Stimulated activated CD4-positive, alpha-beta T cell treated with anti-CD3 and anti-CD28 coated beads, TNF-alpha, amount 100 ng/mL, for 24 hours (primary cell): ENCODE data around the gene SKAP2.

Experiments used
- DNase-seq, 3 experiments: peaks; one replicate each; pipeline ENCODE4 v3.0.0-alpha.2; 2020; ENCODE audit warnings: low read depth in 3 of 3

The SKAP2 gene

DNA sequence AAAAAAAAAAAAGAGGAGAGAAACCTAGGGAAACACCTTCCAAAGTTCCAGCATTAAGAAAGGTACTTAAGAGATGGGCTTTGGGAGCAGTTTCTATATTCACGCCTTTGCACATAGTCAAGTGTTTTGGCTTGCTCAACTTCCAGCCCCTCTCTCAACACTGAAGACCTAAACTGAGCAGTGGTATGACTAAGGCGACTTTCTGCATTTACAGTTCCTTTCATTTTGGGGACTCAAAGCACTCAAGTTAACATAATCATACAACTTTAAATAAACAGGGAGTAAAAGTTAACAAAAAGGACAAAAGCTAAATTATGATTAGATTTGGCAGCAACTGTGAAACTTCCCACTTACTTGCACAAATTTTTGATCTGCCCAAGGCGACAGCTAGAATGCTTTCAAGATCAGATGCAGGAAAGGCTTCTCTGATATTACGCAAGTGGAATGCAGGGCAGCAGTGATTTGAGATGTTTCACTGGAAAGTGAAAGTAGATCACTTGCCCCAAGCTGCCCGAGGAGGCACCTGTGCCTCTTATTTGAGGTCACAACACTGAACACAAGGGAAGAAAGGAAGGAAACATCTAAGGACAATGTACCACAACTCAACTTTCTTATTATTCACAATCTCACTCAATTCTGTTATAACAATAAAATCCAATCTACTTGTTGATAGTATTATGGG, 199.5 kb downstream of the SKAP2 start:
- peak in 1 of 3 experiments; percentile 1 for DNase-seq

DNA sequence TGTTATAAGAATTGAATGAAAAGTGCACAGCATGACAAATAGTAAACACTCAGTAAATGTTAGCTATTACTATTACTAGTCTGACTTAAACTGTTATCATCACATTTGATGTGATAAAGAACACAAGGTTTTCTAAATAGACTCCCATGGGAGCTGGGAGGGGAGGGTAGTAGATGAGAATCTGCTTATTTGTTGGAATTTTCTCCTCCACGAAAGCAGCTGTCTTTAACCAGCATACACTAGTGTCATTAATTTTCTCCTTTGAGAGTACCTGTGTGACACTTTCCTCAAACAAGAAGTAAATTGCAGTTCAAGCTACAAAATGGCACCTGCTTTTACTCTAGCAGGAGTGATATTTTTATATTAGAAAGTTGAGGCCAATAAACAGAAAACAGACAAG, 200.1 kb downstream of the SKAP2 start:
- no peak for DNase-seq

GRCh38 chr7:26663874-26664273, 200.5 kb downstream of the SKAP2 start:
- no peak for DNase-seq

- DNase-seq: no peak
These were observed 201.7 kb downstream of the SKAP2 start for GRCh38 chr7:26662646-26663045.

GRCh38 chr7:26659121-26659520, 205.3 kb downstream of the SKAP2 start:
- no peak for DNase-seq

- DNase-seq: no peak
These were observed 205.9 kb downstream of the SKAP2 start for GRCh38 chr7:26658389-26659084.

GRCh38 chr7:26657686-26658388, 206.6 kb downstream of the SKAP2 start:
- DNase-seq: no peak

- DNase-seq: no peak
These were observed 207.2 kb downstream of the SKAP2 start for GRCh38 chr7:26657206-26657641.

DNA sequence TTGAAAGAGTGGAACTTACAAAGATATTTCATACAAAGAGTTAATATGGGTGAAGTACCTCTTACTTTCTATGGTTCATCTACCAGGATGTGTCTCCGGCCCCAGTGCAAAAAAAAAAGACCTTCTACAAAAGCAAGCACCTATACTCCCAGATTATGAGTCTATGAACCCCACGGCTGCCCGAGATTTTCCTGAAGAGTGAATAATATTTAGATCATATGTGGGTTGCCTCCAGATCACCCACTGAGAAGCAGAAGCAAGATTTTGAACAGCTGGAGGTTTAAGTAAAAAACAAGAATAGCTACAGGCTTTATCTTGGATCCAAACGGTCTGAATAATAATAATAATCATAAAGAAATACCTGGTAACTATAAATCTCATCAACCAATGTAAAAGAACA, 207.7 kb downstream of the SKAP2 start:
- DNase-seq: no peak

- no peak for DNase-seq
These were observed 208.6 kb downstream of the SKAP2 start for GRCh38 chr7:26655781-26656180.

GRCh38 chr7:26653430-26654399, 210.7 kb downstream of the SKAP2 start:
- DNase-seq: no peak

GRCh38 chr7:26652401-26653100, 211.8 kb downstream of the SKAP2 start:
- DNase-seq: no peak

DNA sequence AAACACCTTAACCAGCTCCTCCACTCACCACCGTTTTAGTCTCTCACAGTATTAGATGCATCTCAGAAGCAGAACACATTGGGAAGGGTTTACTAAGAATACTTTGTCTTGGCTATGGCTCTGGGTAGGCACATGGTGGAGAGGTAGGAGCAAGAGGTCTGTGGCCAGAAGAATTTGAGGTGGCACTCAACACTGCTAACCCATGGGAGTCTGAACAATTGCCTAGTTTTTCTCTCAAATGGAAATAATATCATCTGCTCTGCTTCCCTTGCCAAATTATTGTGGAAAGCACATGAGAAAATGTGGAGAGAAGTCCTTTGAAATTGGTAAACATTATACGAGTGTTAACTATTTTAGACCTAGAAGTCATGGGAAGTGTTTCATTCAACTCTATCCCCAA, 214.3 kb downstream of the SKAP2 start:
- no peak for DNase-seq

DNA sequence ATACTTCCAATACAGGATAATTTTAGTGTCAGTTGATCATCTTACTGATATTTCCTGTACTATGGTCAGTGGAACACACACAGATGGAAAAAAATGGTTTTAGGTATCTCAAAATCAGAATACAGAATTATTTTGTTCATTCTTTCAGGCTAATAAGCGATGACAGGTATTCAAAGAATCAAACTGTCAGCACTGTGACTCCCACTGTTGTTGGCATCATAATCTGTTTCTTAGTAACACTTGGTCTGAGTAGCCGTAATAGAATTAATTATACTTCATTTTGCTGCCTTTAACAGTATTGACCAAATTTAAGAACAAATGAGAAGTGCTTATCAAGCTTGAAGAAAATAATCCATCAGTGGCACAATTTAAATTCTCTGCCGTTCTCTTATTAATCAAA, 215.0 kb downstream of the SKAP2 start:
- no peak for DNase-seq

DNA sequence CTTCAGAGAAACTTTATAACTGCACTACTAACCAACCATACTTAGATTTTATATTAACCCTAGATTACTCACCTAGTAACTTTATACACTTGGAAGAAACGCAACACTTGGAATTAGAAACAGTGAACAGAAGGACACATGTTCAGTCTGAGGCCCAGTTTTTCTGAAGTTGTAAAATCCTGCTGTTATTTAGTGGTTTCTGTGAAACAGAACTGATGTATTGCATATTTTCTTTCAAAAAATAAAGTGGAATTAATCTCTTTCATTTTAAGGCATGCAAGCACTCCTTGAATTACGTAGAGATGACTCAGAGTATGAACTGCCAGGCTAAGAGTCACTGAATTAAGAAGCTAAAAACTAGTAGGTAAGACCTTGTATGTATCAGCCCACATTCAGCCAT, 215.8 kb downstream of the SKAP2 start:
- no peak for DNase-seq

DNA sequence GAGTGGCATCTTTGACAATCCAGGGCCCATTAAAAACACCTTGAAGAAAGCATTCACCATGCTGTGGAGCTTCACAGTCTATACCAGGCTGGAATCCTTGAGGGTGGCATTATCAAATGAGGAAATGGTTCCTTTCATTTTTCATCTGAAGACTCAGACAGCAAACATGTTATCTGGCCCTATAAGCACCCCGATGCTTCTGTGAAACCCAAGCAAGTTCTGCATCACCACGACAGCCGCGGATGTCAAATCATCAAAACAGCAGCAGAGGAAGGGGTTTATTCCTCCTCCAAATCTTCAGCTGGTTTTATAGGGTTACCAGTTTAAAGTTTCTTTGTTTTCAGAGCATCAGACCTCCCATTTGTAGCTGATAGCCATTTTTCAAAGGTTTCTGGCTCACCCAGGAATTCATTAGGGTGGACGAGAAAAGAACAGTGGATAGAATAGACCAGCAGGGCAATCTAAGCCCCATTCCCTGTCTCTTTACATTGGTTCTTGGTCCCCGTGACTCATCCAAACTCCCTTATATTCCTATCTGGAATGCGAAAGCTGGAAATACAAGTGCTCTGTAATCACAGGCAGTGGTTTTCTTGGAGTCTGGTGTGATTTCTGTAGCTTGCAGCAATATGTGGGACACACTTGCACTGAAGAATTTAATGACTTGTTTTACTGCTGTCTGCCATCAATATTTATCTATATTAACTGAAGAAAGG, 217.9 kb downstream of the SKAP2 start:
- DNase-seq: no peak

- no peak for DNase-seq
These were observed 219.3 kb downstream of the SKAP2 start for GRCh38 chr7:26645121-26645520.

DNA sequence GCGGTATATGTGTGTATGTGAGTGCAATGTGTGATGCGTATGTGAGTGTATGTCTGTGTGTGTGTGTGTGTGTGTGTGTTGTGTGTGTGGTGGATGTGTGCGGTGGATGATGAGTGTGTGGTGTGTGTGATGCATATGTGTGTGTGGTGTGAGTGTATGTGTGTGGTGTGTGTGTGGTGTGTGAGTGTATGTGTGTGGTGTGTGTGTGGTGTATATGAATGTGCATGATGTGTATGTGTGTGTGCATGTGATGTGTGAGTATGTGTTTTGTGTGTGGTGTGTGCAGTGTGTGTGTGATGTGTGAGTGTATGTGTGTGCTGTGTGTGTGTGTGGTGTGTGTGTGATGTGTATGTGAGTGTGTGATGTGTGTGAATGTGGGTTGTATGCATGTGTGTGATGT, 222.0 kb downstream of the SKAP2 start:
- no peak for DNase-seq

GRCh38 chr7:26639695-26640094, 224.7 kb downstream of the SKAP2 start:
- DNase-seq: no peak

DNA sequence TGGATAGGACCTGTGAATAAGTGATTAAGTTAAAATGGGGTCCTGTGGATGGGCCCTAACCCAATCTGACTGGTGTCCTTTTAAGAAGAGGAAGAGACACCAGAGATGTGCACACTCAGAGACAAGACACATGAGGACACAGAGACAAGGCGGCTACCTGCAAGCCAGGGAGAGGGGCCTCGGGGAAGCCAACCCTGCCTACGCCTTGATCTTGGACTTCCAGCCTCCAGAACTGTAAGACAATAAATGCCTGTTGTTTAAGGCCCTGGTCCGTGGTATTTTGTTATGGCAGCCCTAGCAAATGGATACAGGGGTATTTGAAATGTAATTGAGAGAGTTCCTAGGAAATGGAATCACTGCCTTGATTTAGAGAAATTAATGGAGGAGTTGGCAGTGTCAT, 225.3 kb downstream of the SKAP2 start:
- DNase-seq: no peak
